ENCODE results near the gene SP140L. TPM values are rescaled to one million over a fixed set of nuclear protein-coding genes. Genes with fewer than 3 reads are reported as not detected.
"Not testable (repeated sequence)": the region's sequence is repeated elsewhere in the genome, so short reads cannot be mapped to it uniquely, and the experiment has no call there.

The SP140L gene
- total RNA-seq, 1 donor from 2014 or later: 20.6 TPM

DNA sequence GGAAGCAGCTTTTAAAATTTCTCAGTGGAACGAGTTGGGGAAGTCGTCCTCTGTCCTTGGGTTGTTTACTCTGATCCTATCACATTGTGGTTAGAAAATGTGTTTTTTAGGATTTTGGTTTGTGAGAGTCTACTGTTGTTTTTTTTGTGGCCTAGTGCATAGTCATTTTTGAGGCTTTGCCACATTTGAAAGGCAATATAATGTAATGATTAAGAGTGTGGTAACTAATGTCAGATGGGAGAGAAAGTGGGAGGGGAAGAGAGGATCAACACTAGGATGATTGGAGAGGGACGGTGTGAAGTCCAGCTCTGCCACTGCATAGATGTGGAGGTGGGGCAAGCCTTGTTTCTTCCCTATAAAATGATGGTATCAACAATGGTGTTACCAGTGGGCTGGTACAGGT lies 8.5 kb downstream of the SP140L start:
- Mint-ChIP-seq H3K27me3 (ENCODE audit: low read depth) (no peaks in the 10 kb centered on the region), H3K9me3 (ENCODE audit: low read depth) (peaks cover 6% of the 10 kb centered on the region), H3K36me3 (ENCODE audit: low read depth) (peaks cover 27% of the 10 kb centered on the region), H3K4me1 (ENCODE audit: low read depth) (peaks cover 19% of the 10 kb centered on the region), H3K4me3 (ENCODE audit: unreplicated experiment) (no peak overlapping the region), H3K27ac (ENCODE audit: unreplicated experiment) (no peak overlapping the region)
- TF ChIP-seq, protein P1, sequence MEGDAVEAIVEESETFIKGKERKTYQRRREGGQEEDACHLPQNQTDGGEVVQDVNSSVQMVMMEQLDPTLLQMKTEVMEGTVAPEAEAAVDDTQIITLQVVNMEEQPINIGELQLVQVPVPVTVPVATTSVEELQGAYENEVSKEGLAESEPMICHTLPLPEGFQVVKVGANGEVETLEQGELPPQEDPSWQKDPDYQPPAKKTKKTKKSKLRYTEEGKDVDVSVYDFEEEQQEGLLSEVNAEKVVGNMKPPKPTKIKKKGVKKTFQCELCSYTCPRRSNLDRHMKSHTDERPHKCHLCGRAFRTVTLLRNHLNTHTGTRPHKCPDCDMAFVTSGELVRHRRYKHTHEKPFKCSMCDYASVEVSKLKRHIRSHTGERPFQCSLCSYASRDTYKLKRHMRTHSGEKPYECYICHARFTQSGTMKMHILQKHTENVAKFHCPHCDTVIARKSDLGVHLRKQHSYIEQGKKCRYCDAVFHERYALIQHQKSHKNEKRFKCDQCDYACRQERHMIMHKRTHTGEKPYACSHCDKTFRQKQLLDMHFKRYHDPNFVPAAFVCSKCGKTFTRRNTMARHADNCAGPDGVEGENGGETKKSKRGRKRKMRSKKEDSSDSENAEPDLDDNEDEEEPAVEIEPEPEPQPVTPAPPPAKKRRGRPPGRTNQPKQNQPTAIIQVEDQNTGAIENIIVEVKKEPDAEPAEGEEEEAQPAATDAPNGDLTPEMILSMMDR (IDR thresholded peaks at IDR 0.05): no peak
- DNase-seq (ENCODE audit: low spot score): no peak

DNA sequence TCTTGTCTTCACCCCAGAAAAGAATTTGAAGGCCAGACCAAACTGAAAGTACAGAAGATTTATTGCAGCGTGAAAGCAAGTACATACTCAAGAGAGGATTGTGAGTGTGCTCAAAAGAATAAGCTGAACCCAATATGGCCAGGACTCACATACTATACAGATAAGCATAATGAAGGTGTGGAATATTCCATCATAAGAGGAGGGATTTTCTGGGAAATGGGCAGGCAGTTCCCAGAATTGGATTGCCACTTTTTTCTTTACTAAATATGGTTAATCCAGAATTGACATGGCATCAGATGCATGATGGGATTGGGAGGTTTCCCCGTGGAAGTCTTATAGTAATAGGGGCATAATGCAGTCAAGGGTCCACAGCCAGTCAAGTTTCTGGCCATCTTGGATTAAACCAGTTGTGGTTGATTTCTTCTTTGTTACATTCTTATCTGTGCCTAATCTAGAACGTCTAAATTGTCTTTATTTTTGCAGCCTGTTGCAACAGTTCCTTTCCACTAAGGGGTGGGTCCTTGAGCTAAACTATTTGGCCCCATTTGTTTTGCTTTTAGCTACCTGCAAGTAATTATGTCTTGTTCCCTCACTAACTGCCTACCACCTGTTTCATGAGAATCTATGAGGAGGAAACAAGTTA lies 9.0 kb downstream of the SP140L start:
- DNase-seq (ENCODE audit: low spot score): no peak
- H3K4me3 Mint-ChIP-seq (ENCODE audit: unreplicated experiment): no peak overlapping the region
- H3K9me3 Mint-ChIP-seq (ENCODE audit: low read depth): peaks cover 6% of the 10 kb centered on the region
- H3K27ac Mint-ChIP-seq (ENCODE audit: unreplicated experiment): no peak overlapping the region
- TF ChIP-seq, protein P1 (IDR thresholded peaks at IDR 0.05): no peak
- H3K27me3 Mint-ChIP-seq (ENCODE audit: low read depth): no peaks in the 10 kb centered on the region
- H3K36me3 Mint-ChIP-seq (ENCODE audit: low read depth): peaks cover 27% of the 10 kb centered on the region
- peaks cover 14% of the 10 kb centered on the region for H3K4me1 Mint-ChIP-seq (ENCODE audit: low read depth)

GRCh38 chr2:230341936-230342528 lies 15.0 kb downstream of the SP140L start:
- Mint-ChIP-seq H3K4me3 (ENCODE audit: unreplicated experiment) (peak overlapping the region; percentile 33), H3K36me3 (ENCODE audit: low read depth) (peaks cover 14% of the 10 kb centered on the region), H3K4me1 (ENCODE audit: low read depth) (peaks cover 16% of the 10 kb centered on the region), H3K9me3 (ENCODE audit: low read depth) (peaks cover 12% of the 10 kb centered on the region)
- DNase-seq (ENCODE audit: low spot score); H3K27me3 Mint-ChIP-seq (ENCODE audit: low read depth); H3K27ac Mint-ChIP-seq (ENCODE audit: unreplicated experiment): not testable (repeated sequence)

DNA sequence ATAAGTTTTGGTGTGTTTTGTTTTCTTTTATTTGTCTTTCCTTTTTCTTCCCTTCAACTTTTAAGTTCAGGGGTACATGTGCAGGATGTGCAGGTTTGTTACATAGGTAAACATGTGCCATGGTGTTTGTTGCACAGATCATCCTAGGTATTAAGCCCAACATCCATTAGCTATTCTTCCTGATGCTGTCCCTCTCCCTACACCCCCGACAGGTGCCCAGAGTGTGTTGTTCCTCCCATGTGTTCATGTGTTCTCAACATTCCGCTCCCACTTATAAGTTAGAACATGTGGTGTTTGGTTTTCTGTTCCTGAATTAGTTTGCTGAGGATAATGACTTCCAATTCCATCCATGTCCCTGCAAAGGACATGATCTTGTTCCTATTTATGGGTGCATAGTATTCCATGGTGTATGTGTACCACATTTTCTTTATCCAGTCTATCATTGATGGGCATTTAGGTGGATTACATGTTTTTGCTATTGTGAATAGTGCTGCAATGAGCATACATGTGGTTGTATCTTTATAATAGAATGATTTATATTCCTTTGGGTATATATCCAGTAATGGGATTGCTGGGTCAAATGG lies 16.1 kb downstream of the SP140L start:
- not testable (repeated sequence) for DNase-seq (ENCODE audit: low spot score); H3K27ac Mint-ChIP-seq (ENCODE audit: unreplicated experiment); H3K27me3 Mint-ChIP-seq (ENCODE audit: low read depth); H3K4me3 Mint-ChIP-seq (ENCODE audit: unreplicated experiment)
- Mint-ChIP-seq H3K36me3 (ENCODE audit: low read depth) (peaks cover 12% of the 10 kb centered on the region), H3K4me1 (ENCODE audit: low read depth) (peaks cover 21% of the 10 kb centered on the region), H3K9me3 (ENCODE audit: low read depth) (peaks cover 12% of the 10 kb centered on the region)

GRCh38 chr2:230343747-230344146 lies 16.8 kb downstream of the SP140L start:
- Mint-ChIP-seq H3K27ac (ENCODE audit: unreplicated experiment) (peak overlapping the region; percentile 20), H3K27me3 (ENCODE audit: low read depth) (no peaks in the 10 kb centered on the region), H3K9me3 (ENCODE audit: low read depth) (peaks cover 12% of the 10 kb centered on the region), H3K36me3 (ENCODE audit: low read depth) (peaks cover 12% of the 10 kb centered on the region), H3K4me3 (ENCODE audit: unreplicated experiment) (no peak overlapping the region), H3K4me1 (ENCODE audit: low read depth) (peaks cover 26% of the 10 kb centered on the region)
- no peak for DNase-seq (ENCODE audit: low spot score)
- TF ChIP-seq, protein P1 (IDR thresholded peaks at IDR 0.05): no peak

- TF ChIP-seq, protein P1 (IDR thresholded peaks at IDR 0.05): no peak
- Mint-ChIP-seq H3K36me3 (ENCODE audit: low read depth) (peaks cover 16% of the 10 kb centered on the region), H3K4me3 (ENCODE audit: unreplicated experiment) (no peak overlapping the region), H3K27me3 (ENCODE audit: low read depth) (no peaks in the 10 kb centered on the region), H3K4me1 (ENCODE audit: low read depth) (peaks cover 26% of the 10 kb centered on the region), H3K27ac (ENCODE audit: unreplicated experiment) (no peak overlapping the region), H3K9me3 (ENCODE audit: low read depth) (peaks cover 12% of the 10 kb centered on the region)
- no peak for DNase-seq (ENCODE audit: low spot score)
These were observed 19.5 kb downstream of the SP140L start for GRCh38 chr2:230346465-230346864.

Data from chondrocyte (in vitro differentiated cells).